Stimulated activated CD4-positive, alpha-beta T cell treated with anti-CD3 and anti-CD28 coated beads, Interleukin-2, amount 100 ng/mL, for 48 hours (primary cell): ENCODE measurements around the gene ACOT2.

Experiments used
- DNase-seq, 2 donors: peaks; one replicate each; pipeline ENCODE4 v3.0.0-alpha.2; 2020

Gene ACOT2

GRCh38 chr14:73616831-73617230 lies 47.8 kb downstream of the ACOT2 start:
- DNase-seq: no peak

GRCh38 chr14:73619524-73619923 lies 50.5 kb downstream of the ACOT2 start:
- no peak for DNase-seq

- DNase-seq: no peak
These were observed 51.3 kb downstream of the ACOT2 start for GRCh38 chr14:73620268-73620667.

GRCh38 chr14:73623504-73624054 lies 54.6 kb downstream of the ACOT2 start:
- DNase-seq: no peak
